ENCODE measurements around the gene VIL1. TPM values are rescaled to one million over a fixed set of nuclear protein-coding genes. Genes with fewer than 3 reads are reported as not detected.

Gene VIL1
- total and polyA plus RNA-seq, 2 of the 13 experiments (the other 11 are each of a cell fraction or from before 2014, with no cell fraction given): 287 to 301 TPM

GRCh38 chr2:218434456-218434855, 15.5 kb downstream of the VIL1 start:
- H3K36me3 ChIP-seq (replicated peaks in 1 of 2; ENCODE audit: control insufficient read depth in 1 of 2, insufficient read depth in 2 of 2, low read length in 2 of 2): peaks cover 50 to 82% of the 10 kb centered on the region in 2 experiments
- H3K9me3 ChIP-seq (ENCODE audit: low read length): no peaks in the 10 kb centered on the region
- ATAC-seq (no peak; the same call in 2 of the 3 replicates), FAIRE-seq (no peak), DNase-seq (ENCODE audit: low spot score) (no peak)
- no peak overlapping the region for H3K4me2 ChIP-seq (ENCODE audit: low read depth, low read length)
- intact Hi-C loops (cut with micrococcal nuclease; ENCODE audit: unreplicated experiment): no loop called here
- no TSS peak for BruUV-seq (replicated peaks)
- H3K27me3 ChIP-seq (ENCODE audit: control insufficient read depth in 1 of 2, insufficient read depth in 2 of 2, low read length in 2 of 2): no peaks in the 10 kb centered on the region
- in situ Hi-C loops (cut with HindIII; ENCODE audit: extremely low pct_ligation_motif_present, low pct_unique_long_range_greater_than_20kb): no loop called here
- no peaks in the 10 kb centered on the region for H4K20me1 ChIP-seq (ENCODE audit: insufficient read depth, low read length)
- no peaks in the 10 kb centered on the region for H3K79me2 ChIP-seq (ENCODE audit: insufficient read depth, low read length)
- TF ChIP-seq POLR2A (IDR thresholded peaks at IDR 0.05; ENCODE audit: insufficient read depth in 1 of 2, low read depth in 2 of 2, low read length in 2 of 2) (0 out of 4 replicates have a peak, but pooled peaks of 1 of the 2 experiments have one; percentile 6), DNMT1 (CRISPR knock-in tag; IDR thresholded peaks at IDR 0.05) (no peak), CC2D1A (CRISPR knock-in tag; IDR thresholded peaks at IDR 0.05) (no peak), ZSCAN31 (CRISPR knock-in tag; IDR thresholded peaks at IDR 0.05; ENCODE audit: low read depth) (no peak), ZNF883 (CRISPR knock-in tag; IDR thresholded peaks at IDR 0.05; ENCODE audit: not compliant biosample characterization) (peak; percentile 44), AGO2 (optimal IDR thresholded peaks at IDR 0.05; ENCODE audit: low read depth, low read length) (peak; percentile 68), POLR2G (IDR thresholded peaks at IDR 0.05; ENCODE audit: low read depth, low read length) (0 out of 2 replicates have a peak, but pooled peaks have one; percentile 32), ZNF512 (CRISPR knock-in tag; IDR thresholded peaks at IDR 0.05) (no peak)
- TF ChIP-seq, protein P1, sequence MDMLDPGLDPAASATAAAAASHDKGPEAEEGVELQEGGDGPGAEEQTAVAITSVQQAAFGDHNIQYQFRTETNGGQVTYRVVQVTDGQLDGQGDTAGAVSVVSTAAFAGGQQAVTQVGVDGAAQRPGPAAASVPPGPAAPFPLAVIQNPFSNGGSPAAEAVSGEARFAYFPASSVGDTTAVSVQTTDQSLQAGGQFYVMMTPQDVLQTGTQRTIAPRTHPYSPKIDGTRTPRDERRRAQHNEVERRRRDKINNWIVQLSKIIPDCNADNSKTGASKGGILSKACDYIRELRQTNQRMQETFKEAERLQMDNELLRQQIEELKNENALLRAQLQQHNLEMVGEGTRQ (IDR thresholded peaks at IDR 0.05; ENCODE audit: low read depth, low read length): no peak
- TF ChIP-seq, protein P1 (CRISPR knock-in tag; IDR thresholded peaks at IDR 0.05; ENCODE audit: borderline replicate concordance): no peak
- ChIA-PET CTCF (ENCODE audit: low intra/inter-chr PET ratio, low total read pairs) (no interaction called here), POLR2A (interaction anchor here (0.7 to 6.3 kb wide), 3 partner anchors 10 to 145 kb away, joined by 3 to 59 read pairs (median 11); partner anchors contain the start of gene VIL1)
- no peak overlapping the region for H3K4me3 ChIP-seq (replicated peaks in 1 of 3; ENCODE audit: insufficient read depth in 1 of 3, low read depth in 2 of 3, low read length in 3 of 3)
- no peak overlapping the region for H3K9ac ChIP-seq (ENCODE audit: insufficient read depth, low read depth, low read length)
- WGBS (ENCODE audit: low lambda C conversion rate): 99% methylated on average over 9 of the region's 9 CpGs
- H3K4me1 ChIP-seq (ENCODE audit: insufficient read depth, low read length): peaks cover 19% of the 10 kb centered on the region
- no peak overlapping the region for H3K27ac ChIP-seq (ENCODE audit: extremely low read length, insufficient read depth, low read length)
- no peak overlapping the region for H2AFZ ChIP-seq (ENCODE audit: low read length)

All from HepG2 (cell line).